Endodermal cell (in vitro differentiated cells): ENCODE measurements around the gene NT5E. TPM values are rescaled to one million over a fixed set of nuclear protein-coding genes. Genes with fewer than 3 reads are reported as not detected.

Source experiments
- DNase-seq: peaks from one replicate; pipeline ENCODE4 v3.0.0-alpha.2; 2017
- H3K27ac ChIP-seq: 2 replicates; pipeline ENCODE4 v1.5.1; 2013; ENCODE audit warnings: mild to moderate bottlenecking, low read depth, low read length, moderate library complexity
- H3K27me3 ChIP-seq: 2 replicates; pipeline ENCODE4 v1.6.1; 2013; ENCODE audit warnings: mild to moderate bottlenecking, low read length, moderate library complexity; ENCODE audit not compliant: insufficient read depth, control insufficient read depth, poor library complexity, severe bottlenecking
- H3K36me3 ChIP-seq: 2 replicates; pipeline ENCODE4 v1.7.0; 2013; ENCODE audit warnings: mild to moderate bottlenecking, low read length, moderate library complexity; ENCODE audit not compliant: control insufficient read depth, insufficient read depth
- H3K4me1 ChIP-seq: one replicate; pipeline ENCODE4 v1.7.0; 2013; ENCODE audit warnings: low read length; ENCODE audit not compliant: control insufficient read depth, insufficient read depth
- H3K4me3 ChIP-seq: 2 replicates; pipeline ENCODE4 v1.5.1; 2013; ENCODE audit warnings: mild to moderate bottlenecking, low read length, moderate library complexity
- H3K9ac ChIP-seq: 2 replicates; pipeline ENCODE4 v1.6.1; 2013; ENCODE audit warnings: mild to moderate bottlenecking, low read length, moderate library complexity; ENCODE audit not compliant: poor library complexity, severe bottlenecking; ENCODE audit errors: extremely low read depth
- H3K9me3 ChIP-seq: 2 replicates; pipeline ENCODE4 v1.6.1; 2013; ENCODE audit warnings: mild to moderate bottlenecking, low read length, moderate library complexity; ENCODE audit not compliant: control insufficient read depth
- H3K27ac Mint-ChIP-seq: 2 replicates; pipeline ENCODE4 v1.8.0; 2020; ENCODE audit warnings: mixed read lengths
- H3K27me3 Mint-ChIP-seq: 2 replicates; pipeline ENCODE4 v1.8.0; 2021; ENCODE audit warnings: mild to moderate bottlenecking, mixed read lengths; ENCODE audit not compliant: insufficient read depth
- H3K36me3 Mint-ChIP-seq: 2 replicates; pipeline ENCODE4 v1.8.0; 2020; ENCODE audit warnings: low read depth, mixed read lengths
- H3K4me1 Mint-ChIP-seq: 2 replicates; pipeline ENCODE4 v1.8.0; 2020; ENCODE audit warnings: mixed read lengths
- H3K4me3 Mint-ChIP-seq: 2 replicates; pipeline ENCODE4 v1.8.0; 2020; ENCODE audit warnings: mild to moderate bottlenecking, moderate library complexity, mixed read lengths
- H3K9me3 Mint-ChIP-seq: 2 replicates; pipeline ENCODE4 v1.8.0; 2020; ENCODE audit warnings: mild to moderate bottlenecking, mixed read lengths
- WGBS, 2 experiments: methylation state at CpG; one replicate each; pipeline versions ENCODE4 v1.1.5 to v1.1.7; 2013; ENCODE audit warnings: missing lambda C conversion rate in 2 of 2, mixed read lengths in 1 of 2; ENCODE audit not compliant: insufficient coverage in 1 of 2, insufficient read length in 1 of 2; 5-methylcytosine and 5-hydroxymethylcytosine counted together
- total RNA-seq, 2 donors: library from RNA; stranded (reverse); fragmentation: NEBNext Ultra II Directional in 1 of 2; extraction: Animal tissue kit (Norgen Biotek cat#: 25700) in 1 of 2; gene quantifications; 2 replicates in 1 of 2; 3 replicates in 1 of 2; pipeline ENCODE4 v1.2.1, GENCODE V29; 2021
- TF ChIP-seq, protein P1 (sequence below): fragments of 200-600 bp; sonication (generic); conservative IDR thresholded peaks from 2 replicates; pipeline ENCODE4 v1.5.0; 2021; ENCODE audit warnings: antibody characterized with exemption, mild to moderate bottlenecking

The NT5E gene
- total RNA-seq, 2 donors from 2014 or later: 0.33 to 0.75 TPM

DNA sequence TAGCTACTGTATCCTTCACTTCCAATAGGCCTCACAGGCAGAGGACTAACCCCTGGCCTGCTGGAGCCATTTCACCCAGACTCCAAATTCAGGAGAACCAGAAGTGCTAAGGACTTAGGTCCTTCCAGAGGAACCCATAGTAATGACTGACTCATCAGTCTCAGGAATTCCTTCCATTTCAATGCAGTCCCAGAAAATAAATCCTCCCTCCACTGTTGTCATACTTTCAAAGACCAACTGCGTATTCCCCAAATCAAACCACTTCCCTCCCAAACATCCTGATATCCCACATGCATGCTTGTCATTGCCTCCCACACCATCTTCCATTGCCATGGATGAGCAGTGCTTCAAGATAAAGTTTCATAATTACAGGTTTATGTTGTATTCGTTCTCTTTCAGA, 31.8 kb upstream of the NT5E start:
- Histone ChIP-seq H3K4me3 (no peak overlapping the region), H3K9me3 (no peaks in the 10 kb centered on the region), H3K9ac (no peak overlapping the region), H3K36me3 (no peaks in the 10 kb centered on the region), H3K4me1 (no peaks in the 10 kb centered on the region), H3K27ac (no peak overlapping the region), H3K27me3 (no peaks in the 10 kb centered on the region)
- DNase-seq: no peak
- TF ChIP-seq, protein P1, sequence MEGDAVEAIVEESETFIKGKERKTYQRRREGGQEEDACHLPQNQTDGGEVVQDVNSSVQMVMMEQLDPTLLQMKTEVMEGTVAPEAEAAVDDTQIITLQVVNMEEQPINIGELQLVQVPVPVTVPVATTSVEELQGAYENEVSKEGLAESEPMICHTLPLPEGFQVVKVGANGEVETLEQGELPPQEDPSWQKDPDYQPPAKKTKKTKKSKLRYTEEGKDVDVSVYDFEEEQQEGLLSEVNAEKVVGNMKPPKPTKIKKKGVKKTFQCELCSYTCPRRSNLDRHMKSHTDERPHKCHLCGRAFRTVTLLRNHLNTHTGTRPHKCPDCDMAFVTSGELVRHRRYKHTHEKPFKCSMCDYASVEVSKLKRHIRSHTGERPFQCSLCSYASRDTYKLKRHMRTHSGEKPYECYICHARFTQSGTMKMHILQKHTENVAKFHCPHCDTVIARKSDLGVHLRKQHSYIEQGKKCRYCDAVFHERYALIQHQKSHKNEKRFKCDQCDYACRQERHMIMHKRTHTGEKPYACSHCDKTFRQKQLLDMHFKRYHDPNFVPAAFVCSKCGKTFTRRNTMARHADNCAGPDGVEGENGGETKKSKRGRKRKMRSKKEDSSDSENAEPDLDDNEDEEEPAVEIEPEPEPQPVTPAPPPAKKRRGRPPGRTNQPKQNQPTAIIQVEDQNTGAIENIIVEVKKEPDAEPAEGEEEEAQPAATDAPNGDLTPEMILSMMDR: no peak
- Mint-ChIP-seq H3K36me3 (no peaks in the 10 kb centered on the region), H3K9me3 (no peaks in the 10 kb centered on the region), H3K4me1 (no peaks in the 10 kb centered on the region), H3K27me3 (no peaks in the 10 kb centered on the region), H3K27ac (no peak overlapping the region), H3K4me3 (no peak overlapping the region)
- WGBS, 2 experiments: 94 to 100% methylated on average over 1 to 2 of the region's 2 CpGs

DNA sequence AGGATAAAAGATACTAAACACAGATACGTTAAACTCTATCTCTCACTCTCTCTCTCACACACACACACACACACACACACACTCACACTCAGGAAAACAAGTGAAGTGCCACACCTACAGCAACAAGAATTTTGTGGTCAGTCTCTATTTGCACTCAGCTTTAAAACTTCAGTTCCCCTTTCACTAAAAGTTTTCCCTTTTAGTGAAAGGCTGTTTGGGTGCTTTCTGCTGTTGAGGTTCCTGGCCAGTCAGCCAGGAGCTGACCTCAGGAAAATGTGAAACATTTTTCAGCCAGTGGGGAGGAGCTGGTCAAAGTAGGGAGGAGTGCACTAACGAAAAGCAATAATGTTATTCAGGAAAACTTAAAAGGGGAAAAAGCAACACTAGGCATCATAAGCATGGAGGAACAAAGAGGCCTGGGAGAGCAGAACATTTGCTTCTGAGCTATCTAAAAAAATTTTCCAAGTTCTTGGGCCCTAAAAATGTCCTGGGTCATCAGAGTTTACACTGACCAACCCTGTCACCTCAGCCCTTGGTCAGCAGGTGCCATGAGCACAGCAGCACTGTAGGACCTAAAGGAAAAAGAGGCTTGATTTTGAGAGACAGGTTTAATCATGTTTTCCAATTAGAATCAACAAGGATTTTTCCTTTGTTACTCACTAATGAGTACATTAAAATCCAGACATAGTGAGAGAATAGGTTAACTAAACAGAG, 30.7 kb upstream of the NT5E start:
- no peak overlapping the region for H3K27ac Mint-ChIP-seq
- H3K27me3 Mint-ChIP-seq: no peaks in the 10 kb centered on the region
- no peak overlapping the region for H3K4me3 ChIP-seq
- H3K4me1 ChIP-seq: no peaks in the 10 kb centered on the region
- H3K36me3 ChIP-seq: no peaks in the 10 kb centered on the region
- no peak overlapping the region for H3K9ac ChIP-seq
- H3K27me3 ChIP-seq: no peaks in the 10 kb centered on the region
- 89 to 92% methylated on average over 1 to 2 of the region's 2 CpGs for WGBS, 2 experiments
- H3K4me3 Mint-ChIP-seq: no peak overlapping the region
- H3K9me3 ChIP-seq: no peaks in the 10 kb centered on the region
- no peak for DNase-seq
- H3K9me3 Mint-ChIP-seq: no peaks in the 10 kb centered on the region
- no peak overlapping the region for H3K27ac ChIP-seq
- no peaks in the 10 kb centered on the region for H3K36me3 Mint-ChIP-seq
- TF ChIP-seq, protein P1: no peak
- H3K4me1 Mint-ChIP-seq: no peaks in the 10 kb centered on the region

GRCh38 chr6:85420551-85420950, 29.3 kb upstream of the NT5E start:
- H3K4me1 Mint-ChIP-seq: no peaks in the 10 kb centered on the region
- H3K27ac Mint-ChIP-seq: no peak overlapping the region
- Histone ChIP-seq H3K9me3 (no peaks in the 10 kb centered on the region), H3K4me3 (no peak overlapping the region), H3K9ac (no peak overlapping the region), H3K27ac (no peak overlapping the region), H3K4me1 (no peaks in the 10 kb centered on the region), H3K36me3 (no peaks in the 10 kb centered on the region), H3K27me3 (no peaks in the 10 kb centered on the region)
- no peak for DNase-seq
- no peak overlapping the region for H3K4me3 Mint-ChIP-seq
- no peaks in the 10 kb centered on the region for H3K36me3 Mint-ChIP-seq
- no peaks in the 10 kb centered on the region for H3K9me3 Mint-ChIP-seq
- TF ChIP-seq, protein P1: no peak
- H3K27me3 Mint-ChIP-seq: no peaks in the 10 kb centered on the region
- WGBS, 2 experiments: 100% methylated on average over 1 of the region's 1 CpG
